ENCODE results near the gene EPYC.

Gene EPYC

DNA sequence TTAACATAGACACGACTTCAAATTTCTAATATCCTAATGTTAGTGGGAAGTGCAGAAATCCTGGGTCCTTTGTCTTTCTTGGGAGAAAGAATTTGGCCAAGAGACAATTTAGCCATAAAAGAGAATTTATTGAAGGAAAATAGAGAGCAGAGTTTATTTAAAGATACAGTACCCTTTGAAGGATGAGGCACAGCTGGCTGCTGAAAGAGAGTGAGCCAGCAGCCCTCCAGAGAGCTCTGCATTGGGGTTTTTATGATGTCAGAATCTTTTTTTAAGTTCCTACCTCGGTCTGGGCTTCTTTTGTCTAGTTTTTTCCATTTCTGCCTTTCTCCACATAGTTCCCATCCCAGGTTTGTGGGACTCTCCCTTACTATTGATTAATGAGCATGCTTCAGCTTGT lies 87.3 kb downstream of the EPYC start:
- H3K4me3 ChIP-seq (ENCODE audit: low read depth, low read length): no peak overlapping the region
- H3K27me3 ChIP-seq (ENCODE audit: insufficient read depth, low read depth, severe bottlenecking): no peaks in the 10 kb centered on the region
- H3K9me3 ChIP-seq (ENCODE audit: severe bottlenecking): no peaks in the 10 kb centered on the region
- DNase-seq: no peak
- H3K27ac ChIP-seq: no peak overlapping the region
- TF ChIP-seq, protein P1, sequence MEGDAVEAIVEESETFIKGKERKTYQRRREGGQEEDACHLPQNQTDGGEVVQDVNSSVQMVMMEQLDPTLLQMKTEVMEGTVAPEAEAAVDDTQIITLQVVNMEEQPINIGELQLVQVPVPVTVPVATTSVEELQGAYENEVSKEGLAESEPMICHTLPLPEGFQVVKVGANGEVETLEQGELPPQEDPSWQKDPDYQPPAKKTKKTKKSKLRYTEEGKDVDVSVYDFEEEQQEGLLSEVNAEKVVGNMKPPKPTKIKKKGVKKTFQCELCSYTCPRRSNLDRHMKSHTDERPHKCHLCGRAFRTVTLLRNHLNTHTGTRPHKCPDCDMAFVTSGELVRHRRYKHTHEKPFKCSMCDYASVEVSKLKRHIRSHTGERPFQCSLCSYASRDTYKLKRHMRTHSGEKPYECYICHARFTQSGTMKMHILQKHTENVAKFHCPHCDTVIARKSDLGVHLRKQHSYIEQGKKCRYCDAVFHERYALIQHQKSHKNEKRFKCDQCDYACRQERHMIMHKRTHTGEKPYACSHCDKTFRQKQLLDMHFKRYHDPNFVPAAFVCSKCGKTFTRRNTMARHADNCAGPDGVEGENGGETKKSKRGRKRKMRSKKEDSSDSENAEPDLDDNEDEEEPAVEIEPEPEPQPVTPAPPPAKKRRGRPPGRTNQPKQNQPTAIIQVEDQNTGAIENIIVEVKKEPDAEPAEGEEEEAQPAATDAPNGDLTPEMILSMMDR (IDR thresholded peaks at IDR 0.05; ENCODE audit: low read depth, low read length): no peak
- no peaks in the 10 kb centered on the region for H3K36me3 ChIP-seq

DNA sequence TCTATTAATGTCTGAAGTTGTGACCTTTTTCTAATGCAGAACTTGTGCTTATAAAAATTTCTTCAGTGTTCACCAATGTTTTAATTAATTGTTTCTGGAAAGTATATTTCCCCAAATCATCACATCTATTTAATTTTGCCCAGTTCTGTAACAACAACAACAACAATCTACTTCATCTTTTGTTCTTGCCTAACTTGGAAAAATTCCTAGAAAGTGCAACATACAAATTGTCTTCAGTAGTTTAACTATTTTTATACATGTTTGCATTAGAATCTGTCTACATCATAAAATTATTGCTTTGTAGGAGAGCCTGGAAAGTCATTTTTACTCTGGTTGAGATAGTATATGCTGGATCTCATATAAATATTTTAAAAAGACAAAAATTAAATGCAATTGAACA lies 88.3 kb downstream of the EPYC start:
- Histone ChIP-seq H3K4me3 (ENCODE audit: low read depth, low read length) (no peak overlapping the region), H3K9me3 (ENCODE audit: severe bottlenecking) (no peaks in the 10 kb centered on the region), H3K27me3 (ENCODE audit: insufficient read depth, low read depth, severe bottlenecking) (no peaks in the 10 kb centered on the region), H3K36me3 (no peaks in the 10 kb centered on the region), H3K27ac (no peak overlapping the region)
- TF ChIP-seq, protein P1 (IDR thresholded peaks at IDR 0.05; ENCODE audit: low read depth, low read length): no peak
- DNase-seq: no peak

DNA sequence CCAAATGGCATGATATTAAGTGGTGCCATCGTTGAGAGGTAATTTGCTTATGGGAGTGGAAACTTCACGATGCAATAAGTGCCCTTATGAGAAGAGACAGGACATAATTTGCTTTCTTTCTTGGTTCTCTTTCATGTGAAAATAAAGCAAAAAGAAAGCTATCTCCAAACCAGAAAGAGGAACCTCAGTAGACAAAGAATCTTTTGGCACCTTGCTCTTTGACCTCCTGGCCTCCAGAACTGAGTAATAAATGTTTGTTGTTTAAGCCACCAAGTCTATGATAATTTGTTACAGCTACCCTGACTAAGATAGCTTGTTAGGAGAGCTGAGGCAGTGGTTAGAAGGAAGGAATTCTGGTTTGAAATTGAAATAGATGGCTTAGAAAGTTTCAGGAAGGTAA lies 89.4 kb downstream of the EPYC start:
- H3K4me3 ChIP-seq (ENCODE audit: low read depth, low read length): no peak overlapping the region
- DNase-seq: no peak
- H3K9me3 ChIP-seq (ENCODE audit: severe bottlenecking): no peaks in the 10 kb centered on the region
- H3K36me3 ChIP-seq: no peaks in the 10 kb centered on the region
- H3K27me3 ChIP-seq (ENCODE audit: insufficient read depth, low read depth, severe bottlenecking): no peaks in the 10 kb centered on the region
- H3K27ac ChIP-seq: no peak overlapping the region
- TF ChIP-seq, protein P1 (IDR thresholded peaks at IDR 0.05; ENCODE audit: low read depth, low read length): no peak
